ENCODE results near the gene FLVCR2.

The FLVCR2 gene

DNA sequence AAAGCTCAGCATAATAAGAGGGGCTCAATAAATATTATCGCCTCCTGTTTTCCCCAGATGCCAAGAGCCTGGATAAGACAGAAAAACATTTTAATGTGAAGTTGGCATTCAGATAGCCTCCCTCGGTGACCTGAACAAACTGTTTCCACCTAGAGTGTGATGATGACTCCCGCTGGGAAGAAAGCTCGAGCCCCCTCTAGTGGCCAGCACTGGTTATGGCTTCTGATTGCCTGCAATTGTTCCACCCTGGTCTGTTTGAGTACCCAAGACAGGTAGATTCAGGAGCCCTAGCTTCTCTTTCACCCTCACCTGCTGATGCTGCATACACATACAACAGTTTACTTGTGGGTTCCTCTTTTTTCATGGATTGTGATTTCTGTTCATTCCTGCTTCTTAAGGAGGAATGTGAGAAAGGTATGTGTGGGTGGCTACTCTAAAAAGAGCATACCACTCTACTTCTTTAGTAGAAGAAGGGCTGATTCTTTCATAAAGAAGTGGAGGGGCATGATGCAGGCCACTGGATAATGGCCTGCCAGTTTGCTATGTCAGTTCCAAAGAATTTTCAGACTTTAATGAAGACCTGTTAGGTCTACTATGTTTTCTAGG lies 75.8 kb downstream of the FLVCR2 start:
- TF ChIP-seq POLR2A (IDR thresholded peaks at IDR 0.05; ENCODE audit: extremely low read depth, insufficient read length): no peak
- TF ChIP-seq, protein P1, sequence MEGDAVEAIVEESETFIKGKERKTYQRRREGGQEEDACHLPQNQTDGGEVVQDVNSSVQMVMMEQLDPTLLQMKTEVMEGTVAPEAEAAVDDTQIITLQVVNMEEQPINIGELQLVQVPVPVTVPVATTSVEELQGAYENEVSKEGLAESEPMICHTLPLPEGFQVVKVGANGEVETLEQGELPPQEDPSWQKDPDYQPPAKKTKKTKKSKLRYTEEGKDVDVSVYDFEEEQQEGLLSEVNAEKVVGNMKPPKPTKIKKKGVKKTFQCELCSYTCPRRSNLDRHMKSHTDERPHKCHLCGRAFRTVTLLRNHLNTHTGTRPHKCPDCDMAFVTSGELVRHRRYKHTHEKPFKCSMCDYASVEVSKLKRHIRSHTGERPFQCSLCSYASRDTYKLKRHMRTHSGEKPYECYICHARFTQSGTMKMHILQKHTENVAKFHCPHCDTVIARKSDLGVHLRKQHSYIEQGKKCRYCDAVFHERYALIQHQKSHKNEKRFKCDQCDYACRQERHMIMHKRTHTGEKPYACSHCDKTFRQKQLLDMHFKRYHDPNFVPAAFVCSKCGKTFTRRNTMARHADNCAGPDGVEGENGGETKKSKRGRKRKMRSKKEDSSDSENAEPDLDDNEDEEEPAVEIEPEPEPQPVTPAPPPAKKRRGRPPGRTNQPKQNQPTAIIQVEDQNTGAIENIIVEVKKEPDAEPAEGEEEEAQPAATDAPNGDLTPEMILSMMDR (IDR thresholded peaks at IDR 0.05; ENCODE audit: low read depth, low read length): peak; percentile 95
- H3K4me3 ChIP-seq (ENCODE audit: low read depth, low read length): no peak overlapping the region
- peak; percentile 72 for DNase-seq (ENCODE audit: low read depth)

DNA sequence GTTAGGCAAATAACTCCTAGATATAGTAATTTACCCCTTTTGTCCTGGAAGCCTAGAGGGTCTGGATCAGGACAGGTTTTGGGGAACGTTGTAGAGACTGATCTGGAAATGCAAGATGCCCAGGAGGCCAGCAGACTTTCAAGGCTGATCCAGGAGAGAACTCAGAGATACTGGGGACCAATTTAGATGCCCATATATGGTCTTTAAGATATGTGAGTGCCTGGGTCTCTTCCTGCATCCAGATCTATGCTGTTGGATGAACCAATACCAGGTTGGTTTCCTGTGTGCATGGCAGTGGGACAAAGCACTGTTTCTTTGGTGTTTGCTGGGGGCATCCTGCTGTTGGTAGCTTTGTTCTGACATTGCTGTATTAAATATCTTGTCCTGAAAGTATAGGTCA lies 76.8 kb downstream of the FLVCR2 start:
- no peak for DNase-seq (ENCODE audit: low read depth)

DNA sequence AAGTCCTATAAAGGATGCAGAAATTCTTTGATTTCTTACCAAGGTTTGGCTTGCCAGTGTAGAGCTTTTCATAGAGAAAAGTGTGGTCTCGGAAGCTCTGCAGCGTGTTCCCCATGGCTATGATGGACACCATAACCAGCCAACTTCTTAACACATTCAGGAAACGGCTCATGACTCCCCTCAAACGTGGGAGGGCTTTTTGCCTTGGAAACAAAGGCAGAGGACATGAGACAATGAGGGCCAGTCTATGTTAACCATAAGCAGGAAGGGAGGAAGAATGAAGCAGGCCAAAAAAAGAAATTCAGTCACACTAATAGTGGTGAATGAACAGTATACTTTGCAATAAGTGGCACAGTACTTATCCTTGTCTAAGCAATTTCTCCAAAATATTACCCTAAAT lies 78.9 kb downstream of the FLVCR2 start:
- TF ChIP-seq, protein P2, sequence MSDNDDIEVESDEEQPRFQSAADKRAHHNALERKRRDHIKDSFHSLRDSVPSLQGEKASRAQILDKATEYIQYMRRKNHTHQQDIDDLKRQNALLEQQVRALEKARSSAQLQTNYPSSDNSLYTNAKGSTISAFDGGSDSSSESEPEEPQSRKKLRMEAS (IDR thresholded peaks at IDR 0.05; ENCODE audit: low read depth, low read length): no peak
- TF ChIP-seq POLR2A (IDR thresholded peaks at IDR 0.05; ENCODE audit: extremely low read depth, insufficient read length) (no peak), MYC (IDR thresholded peaks at IDR 0.05; ENCODE audit: low read depth, low read length) (no peak)
- TF ChIP-seq, protein P1 (IDR thresholded peaks at IDR 0.05; ENCODE audit: low read depth, low read length): no peak
- H3K4me3 ChIP-seq (ENCODE audit: low read depth, low read length): no peak overlapping the region
- DNase-seq (ENCODE audit: low read depth): no peak

More for the DNA sequence above, 76.8 kb downstream of the FLVCR2 start:
- no peak for TF ChIP-seq MYC (IDR thresholded peaks at IDR 0.05; ENCODE audit: low read depth, low read length)
- TF ChIP-seq POLR2A (IDR thresholded peaks at IDR 0.05; ENCODE audit: extremely low read depth, insufficient read length): no peak
- TF ChIP-seq, protein P2 (IDR thresholded peaks at IDR 0.05; ENCODE audit: low read depth, low read length): no peak
- no peak overlapping the region for H3K4me3 ChIP-seq (ENCODE audit: low read depth, low read length)

DNA sequence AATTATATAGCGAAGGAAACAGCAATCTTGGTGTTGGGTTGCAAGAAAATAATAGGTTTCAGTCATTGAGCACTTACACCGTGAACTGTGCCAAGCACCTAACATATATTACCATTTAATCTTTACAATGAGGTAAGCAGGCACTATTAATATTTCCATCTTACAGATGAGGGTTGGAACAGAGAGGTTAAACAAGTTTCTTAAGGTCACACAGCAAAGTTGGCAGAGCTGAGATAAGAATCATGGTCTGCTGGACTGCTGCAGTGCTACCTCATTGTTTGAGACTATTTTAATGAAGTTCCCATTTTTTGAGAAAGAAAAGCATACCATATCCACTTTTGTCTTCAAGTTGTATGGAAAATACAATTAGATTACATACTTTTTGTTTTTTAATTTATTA lies 80.5 kb downstream of the FLVCR2 start:
- TF ChIP-seq POLR2A (IDR thresholded peaks at IDR 0.05; ENCODE audit: extremely low read depth, insufficient read length): no peak
- TF ChIP-seq, protein P2 (IDR thresholded peaks at IDR 0.05; ENCODE audit: low read depth, low read length): no peak
- TF ChIP-seq, protein P1 (IDR thresholded peaks at IDR 0.05; ENCODE audit: low read depth, low read length): no peak
- TF ChIP-seq MYC (IDR thresholded peaks at IDR 0.05; ENCODE audit: low read depth, low read length): no peak
- DNase-seq (ENCODE audit: low read depth): no peak

DNA sequence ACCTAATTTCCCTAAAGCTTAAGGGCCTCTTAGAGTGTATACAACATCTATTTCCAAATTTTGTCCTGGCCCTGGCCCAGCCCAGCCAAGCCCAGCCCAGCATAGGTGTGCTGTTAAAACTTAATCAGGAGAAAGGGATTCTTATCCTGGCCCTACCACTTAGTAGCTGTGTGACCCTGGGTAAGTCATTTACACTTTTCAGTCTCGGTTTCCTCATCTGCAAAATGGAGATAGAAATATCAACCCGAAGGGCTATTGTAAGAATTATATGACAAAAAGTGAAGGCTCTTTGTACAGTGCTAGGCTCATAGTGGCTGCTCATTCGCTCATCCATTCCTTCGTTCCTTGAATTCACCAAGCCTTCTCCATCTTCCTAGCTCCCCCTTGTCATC lies 81.8 kb downstream of the FLVCR2 start:
- H3K4me3 ChIP-seq (ENCODE audit: low read depth, low read length): peak overlapping the region; percentile 97
- no peak for DNase-seq (ENCODE audit: low read depth)
- TF ChIP-seq, protein P1 (IDR thresholded peaks at IDR 0.05; ENCODE audit: low read depth, low read length): no peak
- TF ChIP-seq POLR2A (IDR thresholded peaks at IDR 0.05; ENCODE audit: extremely low read depth, insufficient read length) (no peak), MYC (IDR thresholded peaks at IDR 0.05; ENCODE audit: low read depth, low read length) (no peak)
- TF ChIP-seq, protein P2 (IDR thresholded peaks at IDR 0.05; ENCODE audit: low read depth, low read length): no peak

More for the DNA sequence above, 80.5 kb downstream of the FLVCR2 start:
- H3K4me3 ChIP-seq (ENCODE audit: low read depth, low read length): no peak overlapping the region

DNA sequence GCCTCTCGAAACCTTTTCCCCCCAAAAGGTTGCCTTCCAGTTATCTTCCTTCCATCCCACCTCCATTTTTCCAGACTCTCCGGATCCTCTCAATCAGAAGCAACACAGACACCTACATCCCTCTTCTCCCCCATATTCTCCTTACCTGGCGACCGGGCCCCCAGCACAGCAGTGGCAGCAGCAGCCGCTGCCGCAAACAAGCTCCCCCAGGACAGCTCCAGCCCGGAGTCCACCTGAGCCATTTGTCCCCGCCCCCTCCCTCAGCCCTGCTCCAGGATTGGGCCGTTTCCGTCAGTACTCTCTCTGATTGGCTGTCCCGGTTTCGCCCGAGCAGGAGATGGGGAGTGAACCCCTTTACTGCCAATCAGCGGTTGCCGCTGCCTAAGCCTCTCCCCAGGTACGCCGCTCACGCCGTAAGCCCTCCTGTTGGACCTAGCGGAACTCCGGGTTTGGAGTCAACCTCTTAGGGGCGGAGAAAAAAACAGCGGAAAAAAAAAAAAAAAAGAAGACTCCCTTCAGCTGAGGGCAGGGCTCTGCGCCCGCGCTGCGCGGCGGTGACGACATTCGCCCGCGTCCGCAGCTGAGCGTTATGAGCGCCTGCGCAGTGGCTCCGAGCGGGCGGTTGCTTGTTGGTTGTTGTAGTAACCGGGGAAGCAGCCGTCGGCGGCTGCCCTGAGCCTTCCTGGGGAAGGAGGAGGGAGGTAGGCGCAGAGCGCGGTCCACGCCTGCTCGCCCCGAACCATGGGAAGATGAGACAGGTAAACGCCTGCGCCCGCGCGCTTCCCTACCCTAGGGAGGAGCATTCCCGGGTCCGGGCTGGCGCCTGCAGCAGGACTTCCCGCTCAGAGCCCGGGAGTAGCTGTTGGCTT lies 82.4 kb downstream of the FLVCR2 start, which contains the start of the genes ERG28 and TTLL5:
ERG28 (minus strand) TSS at position 247 of the 869 bp plus-strand sequence. CDS start 3,374 bp downstream, outside the sequence.
TTLL5 (plus strand) TSS at position 617 of the 869 bp plus-strand sequence. CDS start 1,904 bp downstream, outside the sequence.
- TF ChIP-seq, protein P1 (IDR thresholded peaks at IDR 0.05; ENCODE audit: low read depth, low read length): no peak
- TF ChIP-seq POLR2A (IDR thresholded peaks at IDR 0.05; ENCODE audit: extremely low read depth, insufficient read length) (peak; percentile 23), MYC (IDR thresholded peaks at IDR 0.05; ENCODE audit: low read depth, low read length) (peak; percentile 63)
- TF ChIP-seq, protein P2 (IDR thresholded peaks at IDR 0.05; ENCODE audit: low read depth, low read length): peak; percentile 57
- DNase-seq (ENCODE audit: low read depth): peak; percentile 95
- H3K4me3 ChIP-seq (ENCODE audit: low read depth, low read length): peak within 1 kb of the TSS; percentile 97
